WTC11 (cell line): Measurements from ENCODE around the gene CYRIA. TPM values are rescaled to one million over a fixed set of nuclear protein-coding genes. Genes with fewer than 3 reads are reported as not detected.

Experiments
- ATAC-seq: fragments of 200-7000 bp; cut with Tn5 transposase; 2 replicates; pipeline ENCODE4 v1.10.0; 2021; ENCODE audit warnings: mild to moderate bottlenecking, moderate library complexity
- CTCF ChIA-PET: fragments of 300-600 bp; sonication (Branson Sonifier 250); formaldehyde crosslinking; loops from one replicate; lab custom pipeline; 2021; ENCODE audit warnings: antibody characterized with exemption; lab: Charles Lee
- POLR2A ChIA-PET: fragments of 350-600 bp; sonication (Branson Sonifier 250); formaldehyde crosslinking; loops from one replicate; lab custom pipeline; 2021; ENCODE audit warnings: antibody characterized with exemption; lab: Charles Lee
- DNase-seq: peaks from one replicate; pipeline ENCODE4 v3.0.0; 2021; ENCODE audit warnings: low spot score
- H3K27ac Mint-ChIP-seq: 2 replicates; pipeline ENCODE4 v1.8.0; 2021; ENCODE audit warnings: mixed read lengths
- H3K27me3 Mint-ChIP-seq: 2 replicates; pipeline ENCODE4 v1.8.0; 2021; ENCODE audit warnings: low read depth, mild to moderate bottlenecking, moderate library complexity, mixed read lengths
- H3K36me3 Mint-ChIP-seq: 2 replicates; pipeline ENCODE4 v1.8.0; 2021; ENCODE audit warnings: mixed read lengths
- H3K4me1 Mint-ChIP-seq: 2 replicates; pipeline ENCODE4 v1.8.0; 2022; ENCODE audit warnings: mixed read lengths
- H3K4me3 Mint-ChIP-seq: 2 replicates; pipeline ENCODE4 v1.8.0; 2021; ENCODE audit warnings: mild to moderate bottlenecking, moderate library complexity, mixed read lengths
- H3K9me3 Mint-ChIP-seq: 2 replicates; pipeline ENCODE4 v1.8.0; 2021; ENCODE audit warnings: mixed read lengths
- ATF1 ChIP-seq: sonication (generic); formaldehyde crosslinking; IDR thresholded peaks from 2 replicates; pipeline ENCODE4 v1.8.1; 2023; ENCODE audit warnings: mild to moderate bottlenecking, moderate library complexity, missing genetic modification reagents
- CBFB ChIP-seq: sonication (generic); formaldehyde crosslinking; IDR thresholded peaks from 2 replicates; pipeline ENCODE4 v1.8.1; 2022; ENCODE audit warnings: mild to moderate bottlenecking, low read depth, missing genetic modification reagents
- ESRRA ChIP-seq: sonication (generic); formaldehyde crosslinking; IDR thresholded peaks from 2 replicates; pipeline ENCODE4 v1.8.1; 2022; ENCODE audit warnings: mild to moderate bottlenecking, missing genetic modification reagents, borderline replicate concordance
- IRF2 ChIP-seq: sonication (generic); formaldehyde crosslinking; IDR thresholded peaks from 2 replicates; pipeline ENCODE4 v1.8.0; 2022; ENCODE audit warnings: low read depth, missing genetic modification reagents, borderline replicate concordance
- NR3C1 ChIP-seq: sonication (generic); formaldehyde crosslinking; conservative IDR thresholded peaks from 2 replicates; pipeline ENCODE4 v1.8.1; 2023; ENCODE audit warnings: low read depth, mild to moderate bottlenecking, missing genetic modification reagents
- PRDM15 ChIP-seq: sonication (generic); formaldehyde crosslinking; IDR thresholded peaks from 2 replicates; pipeline ENCODE4 v1.8.0; 2022; ENCODE audit warnings: missing genetic modification reagents
- RELA ChIP-seq: sonication (generic); formaldehyde crosslinking; IDR thresholded peaks from 2 replicates; pipeline ENCODE4 v1.8.1; 2022; ENCODE audit warnings: missing genetic modification reagents, mild to moderate bottlenecking, borderline replicate concordance
- TEAD4 ChIP-seq: sonication (generic); formaldehyde crosslinking; IDR thresholded peaks from 2 replicates; pipeline ENCODE4 v1.8.0; 2022; ENCODE audit warnings: mild to moderate bottlenecking, missing genetic modification reagents
- USF2 ChIP-seq: sonication (generic); formaldehyde crosslinking; IDR thresholded peaks from 2 replicates; pipeline ENCODE4 v1.8.1; 2023; ENCODE audit warnings: mild to moderate bottlenecking, missing genetic modification reagents, moderate library complexity
- ZBTB21 ChIP-seq: sonication (generic); formaldehyde crosslinking; IDR thresholded peaks from 2 replicates; pipeline ENCODE4 v1.8.1; 2023; ENCODE audit warnings: mild to moderate bottlenecking, missing genetic modification reagents, borderline replicate concordance
- ZBTB43 ChIP-seq: sonication (generic); formaldehyde crosslinking; IDR thresholded peaks from 2 replicates; pipeline ENCODE4 v1.8.1; 2023; ENCODE audit warnings: mild to moderate bottlenecking, missing genetic modification reagents
- ZMAT4 ChIP-seq: fragments of 250-450 bp; sonication (Bioruptor Pico); IDR thresholded peaks from 2 replicates; pipeline ENCODE4 v1.9.0; 2021; ENCODE audit warnings: mild to moderate bottlenecking
- ZNF281 ChIP-seq: sonication (generic); formaldehyde crosslinking; IDR thresholded peaks from 2 replicates; pipeline ENCODE4 v1.8.0; 2023; ENCODE audit warnings: mild to moderate bottlenecking, missing genetic modification reagents
- ZNF512 ChIP-seq: sonication (generic); formaldehyde crosslinking; IDR thresholded peaks from 2 replicates; pipeline ENCODE4 v1.8.1; 2022; ENCODE audit warnings: missing genetic modification reagents, borderline replicate concordance
- ZNF671 ChIP-seq: fragments of 250-450 bp; sonication (Bioruptor Pico); IDR thresholded peaks from 2 replicates; pipeline ENCODE4 v1.8.0; 2021; ENCODE audit warnings: mild to moderate bottlenecking
- total RNA-seq: library from RNA; stranded (reverse); gene quantifications from 3 replicates; pipeline ENCODE4 v1.2.3, GENCODE V29; 2021

CYRIA gene
- total RNA-seq, 1 experiment from 2014 or later: 8.3 TPM

GRCh38 chr2:16666449-16666801 is 791 bp upstream of the CYRIA start:
- H3K4me3 Mint-ChIP-seq: peak overlapping the region; percentile 87
- no peak overlapping the region; the same call in 1 of the 2 replicates for H3K27ac Mint-ChIP-seq
- TF ChIP-seq ESRRA (CRISPR knock-in tag) (no peak), PRDM15 (CRISPR knock-in tag) (no peak), ZBTB21 (CRISPR knock-in tag) (0 out of 2 replicates have a peak, but pooled peaks have one; percentile 64)
- H3K36me3 Mint-ChIP-seq: no peaks in the 10 kb centered on the region
- peak; percentile 29 for ATAC-seq
- DNase-seq: peak; percentile 20
- H3K4me1 Mint-ChIP-seq: peaks cover 39% of the 10 kb centered on the region
- H3K9me3 Mint-ChIP-seq: no peaks in the 10 kb centered on the region
- H3K27me3 Mint-ChIP-seq: peaks cover 24% of the 10 kb centered on the region
- CTCF ChIA-PET: interaction anchor here (1.3 kb wide), 1 partner anchor 90 kb away, joined by 4 read pairs; no protein-coding TSS in a partner anchor
- POLR2A ChIA-PET: no interaction called here

GRCh38 chr2:16664809-16665747 is 556 bp downstream of the CYRIA start:
- H3K9me3 Mint-ChIP-seq: no peaks in the 10 kb centered on the region
- TF ChIP-seq ZNF281 (CRISPR knock-in tag) (no peak), NR3C1 (CRISPR knock-in tag) (no peak), TEAD4 (CRISPR knock-in tag) (no peak), RELA (no peak), CBFB (CRISPR knock-in tag) (no peak), ZMAT4 (CRISPR knock-in tag) (no peak), PRDM15 (CRISPR knock-in tag) (no peak), ZBTB43 (no peak), USF2 (CRISPR knock-in tag) (no peak), ATF1 (no peak), ZNF512 (CRISPR knock-in tag) (no peak), IRF2 (no peak), ZNF671 (CRISPR knock-in tag) (no peak)
- no peaks in the 10 kb centered on the region for H3K36me3 Mint-ChIP-seq
- CTCF ChIA-PET: interaction anchor here (1.3 to 1.9 kb wide), 2 partner anchors 52 to 58 kb away, joined by 4 read pairs; no protein-coding TSS in a partner anchor
- H3K4me3 Mint-ChIP-seq: peak overlapping the region; percentile 84
- ATAC-seq (peak; percentile 51), DNase-seq (no peak)
- H3K27me3 Mint-ChIP-seq: peaks cover 24% of the 10 kb centered on the region
- no peak overlapping the region for H3K27ac Mint-ChIP-seq
- POLR2A ChIA-PET: no interaction called here
- peaks cover 39% of the 10 kb centered on the region for H3K4me1 Mint-ChIP-seq
